GM18520 (cell line): ENCODE measurements around the gene INTS3.

Source experiments
- ATAC-seq: cut with Tn5 transposase; IDR thresholded peaks from one replicate; pipeline ENCODE4 v1.9.1; 2021; ENCODE audit not compliant: unreplicated experiment

INTS3 gene

DNA sequence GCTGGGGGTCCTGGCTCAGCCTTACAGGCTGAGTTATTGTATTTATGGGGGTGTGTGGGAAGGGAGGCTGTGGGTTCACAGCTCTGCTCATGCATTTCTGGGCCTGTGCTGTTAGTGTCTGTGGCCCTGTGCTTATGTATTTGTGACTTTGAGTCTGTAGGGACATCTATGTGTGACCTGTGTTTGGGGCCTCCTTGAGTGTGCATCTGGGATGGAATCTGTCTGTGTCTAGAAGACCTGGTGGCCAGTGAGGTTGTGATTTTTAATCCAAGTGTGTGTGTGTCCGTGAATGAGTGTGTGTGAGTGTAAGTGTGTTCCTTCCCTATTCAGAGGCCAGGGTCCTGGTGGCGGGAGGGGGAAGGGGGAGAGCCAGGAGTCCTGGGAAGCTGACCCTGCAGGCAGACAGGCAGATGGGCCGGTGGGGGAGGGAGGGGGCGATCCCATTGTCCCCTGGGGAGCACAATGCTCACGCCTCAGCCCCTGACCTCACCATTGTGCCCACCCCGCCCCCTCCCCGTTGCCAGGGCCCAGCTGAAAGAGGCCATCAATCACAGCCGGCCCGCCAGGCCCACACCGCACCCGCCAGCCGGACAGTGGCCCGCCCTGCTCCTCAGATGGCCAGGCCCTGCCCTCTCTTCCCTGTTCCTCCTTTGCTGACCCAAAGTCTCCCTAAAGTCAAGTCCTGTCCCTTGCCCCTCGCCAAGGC is 66.9 kb downstream of the INTS3 start:
- no peak for ATAC-seq

DNA sequence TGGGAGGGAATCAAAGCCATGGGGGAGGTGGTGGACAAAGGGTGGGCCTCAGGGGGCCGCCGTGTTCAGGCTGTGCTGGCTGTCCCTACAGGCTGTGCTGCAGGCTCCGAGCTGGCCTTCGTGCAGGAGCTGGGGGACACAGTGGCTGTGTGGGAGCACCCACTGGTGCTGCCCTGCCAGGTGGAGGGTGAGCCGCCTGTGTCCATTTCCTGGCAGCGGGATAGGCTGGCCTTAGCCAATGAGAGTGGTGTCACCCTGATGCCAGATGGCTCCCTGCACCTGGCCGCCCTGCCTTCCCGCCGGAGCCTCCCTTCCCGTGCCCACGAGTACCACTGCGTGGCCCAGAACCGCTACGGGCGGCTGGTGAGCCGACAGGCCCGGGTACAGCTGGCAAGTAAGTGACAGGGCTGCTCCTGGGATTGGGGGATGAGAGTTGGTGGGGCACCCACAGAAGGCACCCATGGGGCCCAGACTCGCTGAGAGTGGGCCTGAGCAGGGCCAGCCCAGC is 67.5 kb downstream of the INTS3 start:
- no peak for ATAC-seq

DNA sequence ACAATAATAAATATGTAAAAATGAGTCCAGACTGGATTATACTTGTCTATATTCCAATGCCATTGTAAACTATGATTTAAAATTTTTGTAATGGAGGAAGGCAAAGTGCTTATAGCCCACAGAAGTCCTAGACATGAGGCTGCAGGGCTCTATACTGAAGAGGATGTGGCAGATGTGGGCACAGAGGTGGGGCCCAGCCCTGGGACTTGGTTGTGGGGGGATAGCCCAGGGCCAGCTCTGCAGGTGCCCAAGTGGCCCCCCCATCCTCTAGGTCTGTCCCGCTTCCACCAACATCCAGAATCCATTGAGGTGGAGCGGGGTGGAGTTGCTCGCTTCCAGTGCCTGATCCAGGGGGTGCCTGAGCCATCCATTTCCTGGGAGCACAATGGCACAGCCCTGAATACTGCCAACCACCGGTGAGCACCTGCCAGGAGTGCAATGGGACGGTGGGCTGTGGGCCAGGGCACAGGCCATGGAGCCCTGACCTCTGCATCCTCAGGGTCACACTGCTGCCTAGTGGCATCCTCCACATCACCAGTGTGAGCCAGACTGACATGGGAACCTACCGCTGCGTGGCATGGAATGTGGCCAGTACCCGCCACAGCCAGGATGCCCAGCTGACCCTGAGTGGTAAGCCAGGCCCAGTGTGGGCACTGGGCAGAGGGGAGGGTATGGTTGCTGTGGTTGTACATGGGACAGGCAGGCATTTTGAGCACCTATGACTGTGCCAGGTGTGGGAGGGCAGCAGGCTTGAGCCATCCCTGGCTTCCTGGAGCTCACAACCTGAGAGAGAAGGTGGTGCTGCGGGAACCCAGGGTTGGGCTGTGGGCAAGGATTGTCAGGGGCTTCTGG is 68.3 kb downstream of the INTS3 start:
- ATAC-seq: no peak

DNA sequence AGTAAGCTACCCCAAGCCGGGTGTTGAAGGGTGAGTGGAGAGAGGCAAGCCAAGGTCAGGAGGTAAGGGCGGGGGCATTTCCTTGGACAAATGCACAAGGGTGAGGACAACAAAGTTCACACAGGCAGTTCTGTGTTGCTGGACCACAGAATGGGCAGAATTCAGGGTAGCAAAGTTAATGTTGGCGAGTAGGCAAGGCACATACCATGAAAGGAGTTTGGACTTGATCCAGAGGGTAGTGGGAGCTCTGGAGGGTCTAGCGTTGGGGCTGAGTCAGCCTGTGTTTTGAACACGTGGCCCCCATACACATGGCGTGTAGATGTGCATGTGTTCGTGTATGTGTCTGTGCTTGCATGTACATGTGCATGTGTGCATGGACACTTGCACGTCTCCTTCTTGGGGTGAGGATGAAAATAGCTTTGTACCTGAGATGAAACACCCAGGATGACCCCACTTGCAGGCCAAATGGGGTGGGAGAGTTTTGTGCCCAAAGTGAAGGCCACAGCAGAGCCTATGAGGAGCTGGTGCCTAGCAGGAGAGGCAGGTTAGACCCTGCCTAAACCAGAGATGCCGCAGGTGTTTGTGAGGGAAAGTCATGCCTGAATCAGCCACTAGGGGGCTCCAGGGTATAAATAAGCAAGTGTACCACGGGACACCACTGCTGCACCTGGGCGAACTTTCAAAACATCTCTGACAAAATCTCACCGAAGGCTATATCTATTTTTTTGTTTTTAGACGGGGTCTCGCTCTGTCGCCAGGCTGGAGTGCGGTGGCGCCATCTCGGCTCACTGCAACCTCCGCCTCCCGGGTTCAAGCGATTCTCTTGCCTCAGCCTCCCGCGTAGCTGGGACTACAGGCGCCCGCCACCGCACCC is 69.2 kb downstream of the INTS3 start:
- peak; percentile 51 for ATAC-seq

DNA sequence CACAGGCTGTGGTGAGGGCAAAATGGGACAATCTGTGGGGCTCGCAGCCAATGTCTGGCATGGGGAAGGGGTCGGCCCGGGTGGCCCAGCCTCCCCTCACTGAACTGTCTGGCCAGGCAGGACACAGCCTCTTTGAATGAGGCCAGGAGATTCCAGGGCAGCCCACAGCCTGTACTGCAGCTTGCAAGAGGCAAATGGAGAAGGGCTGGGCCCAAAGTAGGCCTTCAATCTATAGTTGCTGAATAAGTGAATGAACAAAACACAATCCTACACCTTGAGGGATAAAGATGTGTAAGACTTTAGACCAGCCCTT is 70.6 kb downstream of the INTS3 start:
- ATAC-seq: no peak

DNA sequence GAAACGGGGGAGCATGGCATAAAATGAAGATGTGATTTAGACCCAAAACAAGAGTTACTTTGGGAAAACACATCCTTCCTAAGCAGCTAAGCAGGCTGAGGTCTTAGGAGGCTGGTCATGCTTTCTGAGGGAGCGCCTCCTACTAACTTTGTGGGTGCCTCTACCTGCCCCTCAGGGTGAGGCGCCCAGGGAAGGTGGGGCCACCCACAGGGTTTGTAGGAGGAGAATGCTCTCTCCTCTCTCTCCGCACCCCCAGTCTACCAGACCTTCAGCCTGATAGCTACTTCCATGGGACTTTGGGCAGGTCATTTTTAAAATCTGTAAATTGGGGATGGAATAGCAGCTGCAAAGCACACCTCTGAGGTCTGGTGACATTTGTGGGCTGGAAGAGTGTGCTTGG is 71.2 kb downstream of the INTS3 start:
- no peak for ATAC-seq

DNA sequence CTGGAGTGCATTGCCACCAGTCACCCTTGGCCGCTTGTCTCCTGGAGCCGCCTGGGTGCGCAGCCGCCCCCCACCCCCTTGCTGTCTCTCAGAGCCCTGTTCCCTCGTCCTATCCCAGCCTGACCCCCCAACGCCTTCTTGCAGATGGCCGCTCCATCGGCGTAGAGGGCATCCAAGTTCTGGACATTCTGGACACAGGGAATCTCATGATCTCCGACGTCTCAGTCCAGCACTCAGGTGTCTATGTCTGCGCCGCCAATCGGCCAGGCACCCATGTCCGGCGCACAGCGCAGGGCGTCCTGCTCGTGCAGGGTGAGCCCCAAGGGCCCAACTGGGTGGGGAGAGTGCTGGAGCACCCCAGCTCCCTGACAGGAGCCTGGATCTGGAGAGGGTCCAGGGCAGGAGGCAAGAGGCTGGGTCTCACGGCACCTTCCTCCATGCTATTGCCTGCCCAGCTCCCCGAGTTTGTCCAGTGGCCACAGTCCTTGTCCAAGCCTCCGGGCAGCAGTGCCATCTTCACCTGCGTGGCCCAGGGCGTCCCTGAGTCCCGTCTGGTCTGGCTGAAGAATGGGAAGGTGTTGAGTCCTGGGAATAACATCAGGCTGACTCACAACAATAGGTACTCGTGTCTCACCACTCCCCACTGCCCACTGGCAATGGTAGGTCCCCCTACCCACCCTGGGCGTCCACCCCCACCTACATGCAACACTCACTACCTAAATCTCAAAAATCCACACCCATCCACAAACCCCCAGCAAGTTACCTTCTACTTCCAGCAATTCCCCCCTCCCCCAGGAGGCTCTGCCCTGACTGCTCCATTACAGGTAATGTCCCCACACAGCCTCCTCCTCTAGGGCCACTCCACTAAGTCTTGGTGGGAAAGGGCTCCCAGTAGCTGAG is 72.0 kb downstream of the INTS3 start:
- ATAC-seq: no peak

DNA sequence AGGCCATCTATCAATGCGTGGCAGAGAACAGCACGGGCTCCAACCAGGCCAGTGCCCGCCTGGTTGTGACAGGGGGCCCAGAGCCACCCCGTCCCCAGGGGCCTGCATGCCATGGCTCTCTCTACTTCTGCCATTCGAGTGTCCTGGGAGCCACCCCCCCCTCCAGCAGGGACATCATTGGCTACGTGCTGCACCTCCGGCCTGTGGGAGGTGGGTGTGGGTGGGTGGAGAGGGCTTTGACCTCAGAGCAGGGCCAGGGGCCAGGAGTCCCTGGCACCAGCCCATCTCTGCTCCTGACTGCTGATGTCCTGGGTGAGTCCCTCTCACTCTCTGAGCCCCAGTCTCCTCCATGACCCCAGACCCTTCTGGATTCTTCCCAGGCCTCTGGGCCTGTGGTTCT is 72.7 kb downstream of the INTS3 start:
- ATAC-seq: no peak

DNA sequence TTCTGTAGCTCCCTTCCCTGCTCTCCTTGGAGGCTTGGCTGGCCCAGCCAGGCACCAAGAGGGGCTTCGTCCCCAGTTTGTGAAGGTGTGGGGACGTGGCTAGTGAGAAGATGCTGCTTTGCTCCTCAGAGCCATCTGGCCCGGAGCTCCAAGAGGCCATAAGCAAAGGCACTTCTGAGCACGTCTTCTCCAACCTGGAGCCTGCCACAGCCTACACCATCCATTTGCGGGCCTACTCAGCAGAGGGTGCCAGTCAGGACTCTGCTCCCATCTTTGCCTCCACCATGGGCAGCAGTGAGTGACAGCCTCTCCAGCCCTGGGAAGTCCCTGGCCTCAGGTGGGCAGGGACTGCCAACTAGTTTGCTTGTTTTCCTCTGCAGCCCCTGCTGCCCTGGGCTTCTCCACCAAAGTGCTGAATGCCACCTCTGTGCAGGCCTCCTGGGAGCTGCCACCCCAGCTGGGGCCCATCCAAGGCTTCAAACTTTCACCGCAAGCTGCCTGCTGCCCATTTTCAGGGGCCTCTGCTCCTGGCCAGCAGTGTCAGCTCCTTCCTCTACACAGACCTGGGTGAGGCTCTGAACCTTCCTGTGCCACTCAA is 73.3 kb downstream of the INTS3 start:
- no peak for ATAC-seq

DNA sequence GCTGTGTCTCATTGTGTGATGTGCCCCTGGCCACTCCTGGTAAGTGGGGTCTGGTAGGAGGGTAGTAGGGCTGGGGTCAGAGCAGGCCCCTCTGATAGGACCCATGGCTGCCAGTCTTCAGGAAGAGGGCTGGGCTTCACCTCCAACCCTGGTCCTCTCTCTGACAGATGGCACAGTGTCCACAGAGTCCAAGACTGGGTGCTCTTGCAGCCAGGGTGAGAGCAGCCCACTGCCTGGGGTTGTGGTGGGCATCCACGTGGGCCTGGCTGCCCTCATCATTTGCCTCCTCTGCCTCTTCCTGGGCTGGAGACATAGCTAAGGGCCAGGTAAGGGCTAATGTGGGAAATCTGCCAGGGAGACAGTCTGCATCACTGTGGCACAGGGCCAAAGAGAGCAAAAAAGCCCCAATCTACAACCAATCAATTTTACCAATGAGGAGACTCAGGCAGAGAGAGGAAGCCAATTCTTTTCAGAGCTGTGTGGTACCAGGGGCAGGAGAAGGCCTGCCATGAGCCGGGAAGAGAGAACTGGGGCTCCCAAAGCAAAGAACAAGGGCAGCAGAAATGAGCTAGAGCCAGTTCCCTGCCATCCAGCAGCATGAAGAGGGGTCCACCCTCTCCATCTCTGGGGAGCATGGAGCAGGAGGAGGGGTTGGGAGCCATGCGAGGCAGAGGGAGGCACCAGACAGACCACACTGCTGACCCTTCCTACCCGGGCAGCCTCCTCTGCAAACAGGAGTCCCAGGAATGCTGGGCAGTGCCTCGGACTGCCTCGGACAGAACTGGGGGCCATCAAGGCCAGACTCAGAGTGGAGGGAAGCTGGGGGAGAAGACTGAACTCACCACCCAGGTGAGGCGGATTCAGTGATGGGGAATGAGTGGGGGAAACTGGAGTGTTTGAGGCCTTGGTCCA is 74.2 kb downstream of the INTS3 start:
- no peak for ATAC-seq

DNA sequence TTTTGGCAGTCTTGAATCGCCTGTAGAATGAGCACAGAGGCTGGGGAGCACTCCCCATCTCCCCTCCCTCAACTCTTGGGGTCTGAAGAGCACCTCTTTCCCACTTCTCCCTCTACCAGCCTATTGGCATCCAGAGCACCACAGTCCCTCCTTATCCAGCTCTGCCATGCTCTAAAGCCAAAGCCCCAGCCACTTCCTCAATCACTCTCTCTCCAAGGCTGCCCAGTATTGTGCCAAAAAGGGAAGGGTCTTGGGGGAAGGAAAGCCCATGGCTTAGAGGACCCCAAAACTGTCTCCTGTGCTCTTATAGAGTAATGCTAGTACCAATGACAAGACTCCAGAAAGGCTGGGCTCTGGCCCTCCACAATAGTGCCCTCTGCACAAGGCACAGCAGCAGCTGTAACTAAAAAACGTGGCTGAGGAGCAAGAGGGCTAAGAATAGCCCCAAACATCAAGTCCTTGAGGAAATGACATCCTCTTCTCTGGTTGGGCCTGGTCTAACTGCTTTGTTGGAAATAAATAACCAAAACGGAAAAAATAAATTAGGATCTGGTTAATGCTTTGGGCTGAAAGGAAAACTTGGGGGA is 75.7 kb downstream of the INTS3 start:
- ATAC-seq: no peak

DNA sequence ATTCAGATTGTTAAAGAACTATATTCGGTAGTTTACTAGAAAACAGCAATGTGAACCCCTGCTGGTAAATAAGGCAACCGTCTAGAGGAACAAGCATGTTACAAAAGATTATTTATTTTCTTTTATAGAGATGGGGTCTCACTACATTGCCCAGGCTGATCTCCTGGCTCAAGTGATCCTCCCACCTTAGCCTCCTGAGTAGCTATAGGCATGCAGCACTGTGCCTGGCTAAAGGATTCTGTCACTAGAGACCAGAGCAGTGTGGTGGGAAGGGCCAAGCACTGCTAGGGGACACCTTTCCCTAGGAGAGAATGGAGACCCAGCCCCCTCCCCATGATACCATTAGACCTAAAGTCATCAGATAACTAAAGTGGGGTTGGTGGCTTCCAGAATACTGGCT is 76.3 kb downstream of the INTS3 start:
- ATAC-seq: no peak

DNA sequence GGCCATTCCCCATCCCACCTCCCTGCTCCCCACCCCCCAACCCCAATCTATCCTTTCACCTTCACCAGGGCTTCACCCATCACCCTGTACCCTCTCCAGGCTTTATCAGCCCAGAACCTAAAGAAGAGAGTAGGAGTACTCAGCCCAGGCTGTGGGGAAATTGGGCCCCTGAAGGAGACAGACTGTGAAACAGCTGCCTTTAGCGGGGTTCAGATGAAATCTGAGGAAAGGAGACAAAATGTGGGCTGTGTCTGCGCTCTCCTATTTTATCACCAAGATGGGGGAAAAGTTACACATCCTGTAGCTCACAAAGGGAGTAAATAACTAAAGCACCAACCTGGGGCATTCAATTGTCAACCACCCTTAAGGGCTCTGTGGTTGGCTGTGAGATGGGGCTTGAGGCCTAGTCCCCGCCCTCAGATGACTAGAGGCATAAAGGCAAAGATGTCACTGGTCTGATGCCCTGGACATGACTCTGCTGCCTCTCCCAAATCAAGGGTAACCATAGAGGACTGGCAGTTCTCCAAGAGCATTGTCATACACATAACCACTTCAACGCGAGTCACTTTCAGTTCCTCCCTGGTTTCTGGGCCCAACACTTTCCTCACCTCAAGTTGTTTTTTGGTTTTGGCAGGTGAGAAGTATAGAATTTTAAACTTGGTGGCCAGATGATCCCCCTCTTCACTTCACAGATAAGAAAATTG is 77.3 kb downstream of the INTS3 start:
- ATAC-seq: peak; percentile 95

DNA sequence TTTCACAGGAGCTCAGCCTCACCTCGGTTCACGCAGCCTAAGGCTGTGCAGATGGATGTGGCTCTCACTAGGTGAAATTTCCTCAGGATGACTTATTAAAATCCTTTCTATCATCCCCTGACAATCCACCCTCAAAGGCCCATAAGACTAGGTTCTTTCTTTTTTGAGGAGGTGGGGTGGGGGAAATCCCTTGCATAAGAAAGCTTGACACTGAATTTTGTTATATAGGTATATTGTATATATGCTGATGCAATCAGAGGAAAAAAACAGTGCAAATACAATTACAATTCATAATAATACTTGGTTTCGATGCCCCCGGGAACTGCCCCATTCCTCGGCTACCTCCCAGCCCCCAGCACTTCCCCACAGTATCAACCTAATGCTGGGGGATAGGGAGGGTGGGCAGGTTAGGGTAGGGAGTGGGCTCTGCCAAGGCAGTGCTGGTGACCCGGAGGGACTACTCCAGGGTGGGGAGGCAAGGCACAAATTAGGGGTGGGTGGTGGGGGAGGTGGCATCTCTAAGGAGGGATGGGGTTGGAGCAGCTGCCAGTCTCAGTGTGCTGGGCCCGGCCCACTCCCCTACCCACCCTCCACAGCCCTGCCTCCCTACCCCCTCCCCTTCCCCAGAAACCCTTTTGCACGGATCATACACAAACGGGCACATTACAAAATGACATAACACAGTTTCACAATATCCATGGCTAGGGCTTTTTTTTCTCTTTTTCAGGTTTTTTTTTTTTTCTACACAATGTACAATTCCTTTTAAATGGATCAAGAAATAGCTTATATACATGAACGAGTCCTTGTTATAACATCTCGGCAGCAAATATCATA is 78.3 kb downstream of the INTS3 start:
- no peak for ATAC-seq

DNA sequence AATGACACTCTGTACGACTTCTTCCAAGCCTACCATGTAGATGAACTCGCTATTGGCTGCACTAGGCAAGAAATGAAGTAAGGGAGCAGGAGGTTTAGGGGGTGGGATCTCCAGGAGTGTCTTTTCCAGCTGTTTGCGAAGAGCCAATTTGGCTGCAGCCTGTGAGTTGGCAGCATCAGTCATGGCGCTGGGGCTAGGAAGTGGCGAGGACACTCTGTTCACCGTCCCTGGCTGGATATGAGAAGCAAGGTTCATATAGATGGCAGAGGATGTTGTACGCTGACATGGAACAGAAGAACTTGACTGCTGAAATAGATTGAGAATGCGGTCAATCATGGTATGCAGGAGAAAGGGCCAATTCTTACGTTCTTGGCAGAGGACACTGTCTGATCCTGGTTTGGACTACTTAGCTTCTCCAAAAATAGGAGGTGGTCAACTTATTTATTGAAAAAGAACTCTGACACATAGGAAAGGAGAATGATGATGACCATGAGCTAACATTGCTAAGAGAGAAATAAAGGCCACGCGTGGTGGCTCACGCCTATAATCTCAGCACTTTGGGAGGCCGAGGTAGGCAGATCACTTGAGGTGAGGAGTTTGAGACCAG is 88.5 kb downstream of the INTS3 start:
- no peak for ATAC-seq

DNA sequence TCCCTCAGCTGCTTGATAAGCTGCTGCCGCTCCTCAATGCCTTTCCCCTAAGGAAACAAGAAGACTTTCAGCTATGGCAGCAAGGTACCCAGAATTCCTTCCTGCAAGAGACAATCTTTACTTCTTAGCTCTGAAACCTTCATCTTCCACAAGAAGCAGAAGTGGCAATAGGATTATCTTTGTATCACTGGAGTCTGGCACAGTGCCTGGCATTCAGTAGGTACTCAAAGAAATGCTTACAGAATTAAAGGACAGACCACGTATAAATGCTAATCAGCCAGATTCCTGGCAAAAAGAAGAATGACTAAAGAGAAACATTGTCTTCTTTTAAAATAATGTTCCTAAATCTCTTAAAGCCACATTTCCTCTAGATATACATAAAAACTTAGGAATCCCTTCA is 91.0 kb downstream of the INTS3 start:
- ATAC-seq: no peak
